ENCODE data around the gene C4orf50. TPM values are rescaled to one million over a fixed set of nuclear protein-coding genes. Genes with fewer than 3 reads are reported as not detected.
A peak's percentile ranks its signal among the peaks of the same experiment; 100 is the strongest.

The C4orf50 gene
- total RNA-seq, 4 donors from 2014 or later = 0.14 to 4.9 (median 0.32) TPM; not detected in 1

- TF ChIP-seq CTCF (IDR thresholded peaks at IDR 0.05) (no peak), EP300 (IDR thresholded peaks at IDR 0.05; ENCODE audit: low read depth) (no peak), POLR2A (IDR thresholded peaks at IDR 0.05) (no peak), POLR2AphosphoS5 (IDR thresholded peaks at IDR 0.05) (no peak)
- DNase-seq = no peak
- H3K9me3 ChIP-seq = no peaks in the 10 kb centered on the region
- no peak overlapping the region for H3K4me3 ChIP-seq
- in situ Hi-C loops (cut with MboI; ENCODE audit: low pct_ligation_motif_present in 1 of 4, low pct_unique_long_range_greater_than_20kb in 1 of 4, low sequenced_read_pairs in 3 of 4) = no loop called here
- H3K36me3 ChIP-seq = no peaks in the 10 kb centered on the region
- intact Hi-C loops (cut with DNase I; ENCODE audit: low total_unique reads) = no loop called here
- no peak overlapping the region for H3K27ac ChIP-seq
- peaks cover 3% of the 10 kb centered on the region for H3K27me3 ChIP-seq
- WGBS, 2 donors (ENCODE audit: low coverage in 1 of 2) = 53 to 79% methylated on average over 2 to 9 of the region's 9 CpGs
- no peaks in the 10 kb centered on the region for H3K4me1 ChIP-seq
Measured at GRCh38 chr4:5999830-6000365, 18.3 kb downstream of the C4orf50 start.

DNA sequence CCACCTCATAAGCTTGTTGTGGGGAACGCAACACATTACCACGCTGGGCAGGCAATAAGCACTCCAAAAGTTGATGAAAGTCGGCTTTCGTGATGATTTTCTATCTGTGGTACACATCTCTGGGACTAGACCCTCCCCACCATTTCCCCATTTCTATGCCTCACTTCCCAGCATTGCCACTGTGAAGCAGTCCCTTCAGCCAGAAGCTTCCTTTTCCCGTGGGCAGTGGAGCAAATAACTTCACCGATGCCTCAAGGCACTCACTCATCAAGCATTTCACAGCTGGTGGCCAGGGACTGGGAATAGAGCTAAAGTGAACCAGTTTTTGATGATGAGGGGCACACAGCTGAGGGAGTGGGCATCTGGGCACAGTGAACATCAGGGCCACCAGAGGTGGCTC, 18.9 kb downstream of the C4orf50 start:
- Histone ChIP-seq H3K9me3 (no peaks in the 10 kb centered on the region), H3K27me3 (peaks cover 3% of the 10 kb centered on the region), H3K4me1 (no peaks in the 10 kb centered on the region), H3K4me3 (no peak overlapping the region), H3K27ac (no peak overlapping the region), H3K36me3 (no peaks in the 10 kb centered on the region)
- intact Hi-C loops (cut with DNase I; ENCODE audit: low total_unique reads) = no loop called here
- DNase-seq = no peak
- in situ Hi-C loops (cut with MboI; ENCODE audit: low pct_ligation_motif_present in 1 of 4, low pct_unique_long_range_greater_than_20kb in 1 of 4, low sequenced_read_pairs in 3 of 4) = no loop called here
- TF ChIP-seq CTCF (IDR thresholded peaks at IDR 0.05) (no peak), POLR2A (IDR thresholded peaks at IDR 0.05) (no peak), EP300 (IDR thresholded peaks at IDR 0.05; ENCODE audit: low read depth) (no peak), POLR2AphosphoS5 (IDR thresholded peaks at IDR 0.05) (no peak)
- 78% methylated on average over 6 of the region's 6 CpGs; no CpG with 5 or more reads in 1 of the 2 donors for WGBS, 2 donors (ENCODE audit: low coverage in 1 of 2)

DNA sequence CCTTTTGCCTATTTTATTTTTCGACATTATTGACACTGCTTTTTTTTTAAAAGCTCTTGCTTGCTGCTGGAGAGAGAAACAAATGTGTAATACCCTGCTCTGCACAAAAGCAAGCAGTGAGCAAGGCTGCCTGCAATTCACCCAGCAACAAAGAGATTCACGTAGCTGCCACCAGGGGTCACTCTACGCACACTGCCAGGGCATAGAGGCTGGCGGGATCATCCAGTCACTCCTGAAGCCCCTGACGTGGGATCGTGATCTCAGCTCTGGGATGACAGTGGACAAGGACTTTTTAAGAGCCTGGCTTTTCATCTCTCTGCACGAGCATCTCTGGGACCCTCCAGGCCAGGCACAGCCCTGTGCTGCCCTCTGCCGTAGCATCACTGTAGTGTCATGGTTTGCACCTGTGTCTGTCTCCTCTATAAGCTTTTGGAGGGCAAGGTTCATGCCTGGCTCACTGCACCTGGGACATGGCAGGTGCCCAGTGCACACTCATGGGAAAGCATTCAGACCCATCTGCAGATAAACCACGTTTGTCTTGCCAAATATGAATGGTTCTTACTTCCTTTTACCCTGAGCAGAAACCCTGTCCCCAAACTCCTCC, 19.8 kb downstream of the C4orf50 start:
- WGBS, 2 donors (ENCODE audit: low coverage in 1 of 2) = 0 to 2% methylated on average over 2 to 9 of the region's 9 CpGs
- Histone ChIP-seq H3K9me3 (no peaks in the 10 kb centered on the region), H3K36me3 (no peaks in the 10 kb centered on the region), H3K27me3 (peaks cover 3% of the 10 kb centered on the region), H3K4me1 (no peaks in the 10 kb centered on the region), H3K4me3 (no peak overlapping the region), H3K27ac (no peak overlapping the region)
- intact Hi-C loops (cut with DNase I; ENCODE audit: low total_unique reads) = no loop called here
- in situ Hi-C loops (cut with MboI; ENCODE audit: low pct_ligation_motif_present in 1 of 4, low pct_unique_long_range_greater_than_20kb in 1 of 4, low sequenced_read_pairs in 3 of 4) = no loop called here
- peak; percentile 41 for DNase-seq
- TF ChIP-seq POLR2A (IDR thresholded peaks at IDR 0.05) (no peak), CTCF (IDR thresholded peaks at IDR 0.05) (peak; percentile 63 to 87 (median 79))

- Histone ChIP-seq H3K9me3 (no peaks in the 10 kb centered on the region), H3K4me3 (no peak overlapping the region), H3K36me3 (no peaks in the 10 kb centered on the region), H3K27ac (no peak overlapping the region), H3K4me1 (no peaks in the 10 kb centered on the region), H3K27me3 (peaks cover 5% of the 10 kb centered on the region)
- 50% methylated on average over 4 of the region's 4 CpGs; no CpG with 5 or more reads in 1 of the 2 donors for WGBS, 2 donors (ENCODE audit: low coverage in 1 of 2)
- TF ChIP-seq POLR2AphosphoS5 (IDR thresholded peaks at IDR 0.05) (no peak), POLR2A (IDR thresholded peaks at IDR 0.05) (no peak), EP300 (IDR thresholded peaks at IDR 0.05; ENCODE audit: low read depth) (no peak), CTCF (IDR thresholded peaks at IDR 0.05) (no peak)
- in situ Hi-C loops (cut with MboI; ENCODE audit: low pct_ligation_motif_present in 1 of 4, low pct_unique_long_range_greater_than_20kb in 1 of 4, low sequenced_read_pairs in 3 of 4) = no loop called here
- DNase-seq = no peak
- intact Hi-C loops (cut with DNase I; ENCODE audit: low total_unique reads) = no loop called here
Measured at GRCh38 chr4:5996641-5997040, 21.6 kb downstream of the C4orf50 start.
